Umbilical cord (tissue), 2 donors: Measurements from ENCODE around the gene USP43. TPM values are rescaled to one million over a fixed set of nuclear protein-coding genes. Genes with fewer than 3 reads are reported as not detected.

ENCODE experiments used
- DNase-seq: peaks from one replicate; pipeline ENCODE4 v3.0.0-alpha.2; 2015; ENCODE audit warnings: low spot score
- total RNA-seq: library from RNA; depleted of rRNA; stranded (reverse); fragments of >200 nt; gene quantifications from one replicate; pipeline ENCODE4 v1.2.3, GENCODE V29; 2014; ENCODE audit warnings: low replicate concordance; ENCODE audit not compliant: insufficient read depth

Gene USP43
- total RNA-seq, 1 donor from 2014 or later = 0.96 TPM

- no peak for DNase-seq
Observed at GRCh38 chr17:9772658-9773057, 127.3 kb downstream of the USP43 start.

- no peak for DNase-seq
Observed at GRCh38 chr17:9776911-9777310, 131.6 kb downstream of the USP43 start.

Other genes starting within 250 kb of the USP43 start
- gene STX8, start 69.7 kb upstream of the USP43 start, total RNA-seq = 75.8 TPM
- gene CFAP52, start 68.9 kb upstream of the USP43 start, total RNA-seq = not detected
- gene DHRS7C, start 146.1 kb downstream of the USP43 start, total RNA-seq = not detected
- gene GSG1L2, start 176.6 kb downstream of the USP43 start, total RNA-seq = not detected
- gene GLP2R, start 180.4 kb downstream of the USP43 start, total RNA-seq = 3.9 TPM